Nephron progenitor cell (in vitro differentiated cells): ENCODE measurements around the gene LRRC4C.
A peak's percentile ranks its signal among the peaks of the same experiment; 100 is the strongest.

Source experiments
- DNase-seq: peaks from one replicate; pipeline ENCODE4 v3.0.0; 2021
- H3K27ac Mint-ChIP-seq: 2 replicates; pipeline ENCODE4 v1.8.0; 2021; ENCODE audit warnings: mild to moderate bottlenecking, moderate library complexity, mixed read lengths
- H3K27me3 Mint-ChIP-seq: 2 replicates; pipeline ENCODE4 v1.8.0; 2021; ENCODE audit warnings: mild to moderate bottlenecking, low read depth, mixed read lengths; ENCODE audit not compliant: poor library complexity
- H3K36me3 Mint-ChIP-seq: 2 replicates; pipeline ENCODE4 v1.8.0; 2021; ENCODE audit warnings: low read depth, mixed read lengths
- H3K4me1 Mint-ChIP-seq: 2 replicates; pipeline ENCODE4 v1.8.0; 2021; ENCODE audit warnings: mixed read lengths
- H3K4me3 Mint-ChIP-seq: 2 replicates; pipeline ENCODE4 v1.8.0; 2021; ENCODE audit warnings: mild to moderate bottlenecking, moderate library complexity, mixed read lengths
- H3K9me3 Mint-ChIP-seq: 2 replicates; pipeline ENCODE4 v1.8.0; 2021; ENCODE audit warnings: mild to moderate bottlenecking, moderate library complexity, mixed read lengths
- TF ChIP-seq, protein P1 (sequence below): fragments of 200-600 bp; sonication (generic); IDR thresholded peaks from 2 replicates; pipeline ENCODE4 v1.5.0; 2021; ENCODE audit warnings: antibody characterized with exemption

LRRC4C gene

DNA sequence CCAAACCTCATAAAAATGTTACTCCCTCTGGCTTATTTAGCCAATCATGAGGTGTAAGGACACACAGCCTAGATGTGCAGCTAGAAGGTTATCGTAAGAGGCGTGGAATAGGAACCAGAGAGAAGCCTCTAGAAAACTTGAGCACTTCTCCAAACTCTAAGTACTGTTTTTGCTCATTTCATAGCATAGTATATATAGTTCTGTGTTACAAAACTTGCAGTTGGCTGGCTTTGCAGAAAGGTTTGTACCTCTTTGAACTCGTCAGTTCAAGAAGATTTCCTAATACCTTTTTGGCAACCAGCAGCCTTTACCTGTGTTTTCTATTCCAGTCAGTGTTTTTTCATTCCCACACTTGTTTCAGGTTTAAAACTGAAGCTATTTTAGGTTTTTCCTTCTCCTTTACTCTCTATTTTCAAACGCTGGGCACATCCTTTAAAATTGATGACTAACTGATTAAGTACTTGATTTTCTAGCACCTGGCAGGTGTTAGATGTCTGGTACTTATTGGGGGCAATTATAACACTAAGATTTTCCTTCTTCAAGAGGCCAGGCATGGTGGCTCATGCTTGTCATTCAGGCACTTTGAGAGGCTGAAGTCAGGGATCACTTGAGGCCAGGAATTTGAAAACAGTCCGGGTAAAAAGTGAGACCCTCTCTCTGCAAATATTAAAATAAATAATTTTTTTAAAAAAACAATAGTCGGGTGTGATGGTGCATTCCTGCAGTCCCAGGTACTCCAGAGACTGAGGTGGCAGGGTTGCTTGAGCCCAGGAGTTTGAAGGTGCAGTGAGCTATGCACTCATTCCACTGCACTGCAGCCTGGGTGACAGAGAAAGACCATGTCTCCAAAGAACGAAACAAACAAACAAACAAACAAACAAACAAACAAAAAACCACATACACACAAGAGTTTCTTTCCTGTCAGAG, 125.2 kb downstream of the LRRC4C start:
- Mint-ChIP-seq H3K4me3 (no peak overlapping the region), H3K36me3 (no peaks in the 10 kb centered on the region), H3K9me3 (no peaks in the 10 kb centered on the region), H3K4me1 (no peaks in the 10 kb centered on the region), H3K27me3 (peaks cover 6% of the 10 kb centered on the region), H3K27ac (no peak overlapping the region)
- no peak for DNase-seq
- TF ChIP-seq, protein P1, sequence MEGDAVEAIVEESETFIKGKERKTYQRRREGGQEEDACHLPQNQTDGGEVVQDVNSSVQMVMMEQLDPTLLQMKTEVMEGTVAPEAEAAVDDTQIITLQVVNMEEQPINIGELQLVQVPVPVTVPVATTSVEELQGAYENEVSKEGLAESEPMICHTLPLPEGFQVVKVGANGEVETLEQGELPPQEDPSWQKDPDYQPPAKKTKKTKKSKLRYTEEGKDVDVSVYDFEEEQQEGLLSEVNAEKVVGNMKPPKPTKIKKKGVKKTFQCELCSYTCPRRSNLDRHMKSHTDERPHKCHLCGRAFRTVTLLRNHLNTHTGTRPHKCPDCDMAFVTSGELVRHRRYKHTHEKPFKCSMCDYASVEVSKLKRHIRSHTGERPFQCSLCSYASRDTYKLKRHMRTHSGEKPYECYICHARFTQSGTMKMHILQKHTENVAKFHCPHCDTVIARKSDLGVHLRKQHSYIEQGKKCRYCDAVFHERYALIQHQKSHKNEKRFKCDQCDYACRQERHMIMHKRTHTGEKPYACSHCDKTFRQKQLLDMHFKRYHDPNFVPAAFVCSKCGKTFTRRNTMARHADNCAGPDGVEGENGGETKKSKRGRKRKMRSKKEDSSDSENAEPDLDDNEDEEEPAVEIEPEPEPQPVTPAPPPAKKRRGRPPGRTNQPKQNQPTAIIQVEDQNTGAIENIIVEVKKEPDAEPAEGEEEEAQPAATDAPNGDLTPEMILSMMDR: no peak

DNA sequence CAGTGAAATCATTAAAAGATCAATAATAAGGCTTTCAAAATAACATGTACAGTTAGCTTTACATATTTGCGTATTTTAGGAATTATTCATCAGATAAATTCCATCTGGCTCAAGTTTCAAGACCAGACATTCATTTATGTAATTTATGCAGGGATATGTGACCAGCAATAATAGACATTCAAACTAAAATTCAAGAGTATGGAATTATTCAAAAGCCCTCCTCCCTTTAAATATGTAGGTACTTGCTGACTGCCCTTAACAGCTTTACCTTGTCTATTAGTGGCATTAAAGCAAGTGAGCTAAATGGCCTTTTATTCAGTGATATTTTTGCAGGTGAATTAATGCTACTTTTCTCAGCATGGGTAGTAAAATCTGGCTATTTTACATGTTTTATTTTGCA, 126.1 kb downstream of the LRRC4C start:
- Mint-ChIP-seq H3K36me3 (no peaks in the 10 kb centered on the region), H3K27me3 (peaks cover 6% of the 10 kb centered on the region), H3K9me3 (no peaks in the 10 kb centered on the region), H3K4me1 (no peaks in the 10 kb centered on the region), H3K4me3 (no peak overlapping the region), H3K27ac (no peak overlapping the region)
- DNase-seq: no peak
- TF ChIP-seq, protein P1: no peak

DNA sequence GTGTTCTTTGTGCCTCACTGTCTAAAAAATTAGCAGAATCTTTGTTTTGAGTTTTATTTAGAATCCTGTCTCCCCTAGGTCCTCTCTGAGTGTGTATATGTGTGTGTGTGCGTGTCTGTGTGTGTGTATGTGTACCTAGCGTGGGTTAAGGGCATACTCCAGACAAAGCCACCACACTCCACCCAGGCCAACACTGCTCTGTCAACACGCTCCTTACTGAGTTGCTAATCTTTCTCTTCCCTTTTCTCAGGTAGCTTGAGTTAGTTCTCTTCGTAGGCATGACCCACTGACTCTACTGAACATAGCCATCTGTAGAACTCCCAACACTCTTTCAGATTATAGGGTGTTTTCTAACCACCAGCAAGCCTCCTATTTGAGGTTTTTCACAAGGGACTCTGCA, 131.1 kb downstream of the LRRC4C start:
- H3K4me3 Mint-ChIP-seq: no peak overlapping the region
- H3K27ac Mint-ChIP-seq: peak overlapping the region; percentile 28
- DNase-seq: no peak
- H3K4me1 Mint-ChIP-seq: no peaks in the 10 kb centered on the region
- H3K36me3 Mint-ChIP-seq: no peaks in the 10 kb centered on the region
- H3K9me3 Mint-ChIP-seq: no peaks in the 10 kb centered on the region
- TF ChIP-seq, protein P1: no peak
- H3K27me3 Mint-ChIP-seq: peaks cover 4% of the 10 kb centered on the region

DNA sequence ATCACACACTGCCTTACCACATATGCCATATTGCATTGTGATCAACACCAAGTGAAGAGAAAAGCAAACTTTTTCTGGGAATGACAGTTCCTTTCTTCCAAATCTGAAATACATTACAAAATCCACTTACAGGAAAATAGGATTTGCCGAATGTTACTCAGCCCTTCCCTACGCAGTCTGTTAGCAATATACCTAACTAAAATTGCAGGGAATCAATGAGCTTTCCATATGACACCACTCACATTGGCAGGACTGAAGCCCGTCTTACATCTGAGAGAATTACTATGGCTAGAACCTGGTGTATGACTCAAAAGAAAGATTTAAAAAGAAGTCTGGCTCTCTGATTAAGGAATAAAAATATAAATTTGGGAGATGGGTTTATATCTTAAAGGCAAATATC, 136.0 kb downstream of the LRRC4C start:
- peaks cover 4% of the 10 kb centered on the region for H3K27me3 Mint-ChIP-seq
- no peak overlapping the region for H3K4me3 Mint-ChIP-seq
- no peaks in the 10 kb centered on the region for H3K9me3 Mint-ChIP-seq

DNA sequence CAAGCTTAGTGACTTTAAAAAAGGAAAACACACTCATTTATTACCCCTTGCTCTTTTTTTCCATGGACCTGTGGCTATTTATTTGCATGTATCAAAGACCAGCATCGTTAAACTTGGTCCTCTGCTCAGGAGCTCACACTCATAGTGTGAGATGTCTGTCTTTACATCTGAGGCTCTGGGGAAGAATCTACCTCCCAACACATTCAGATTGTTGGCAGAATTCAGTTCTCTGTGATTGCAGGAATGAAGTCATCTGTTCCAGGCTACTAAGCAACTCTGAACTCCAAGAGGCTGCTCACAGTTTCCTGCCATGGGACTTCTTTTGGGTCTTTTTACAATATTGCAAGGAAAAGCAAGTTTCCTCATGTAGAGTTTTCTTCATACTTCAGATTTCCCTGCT, 138.8 kb downstream of the LRRC4C start:
- Mint-ChIP-seq H3K4me1 (no peaks in the 10 kb centered on the region), H3K27ac (no peak overlapping the region), H3K36me3 (no peaks in the 10 kb centered on the region), H3K27me3 (no peaks in the 10 kb centered on the region), H3K9me3 (no peaks in the 10 kb centered on the region), H3K4me3 (no peak overlapping the region)
- no peak for DNase-seq
- TF ChIP-seq, protein P1: no peak

More for the DNA sequence above, 136.0 kb downstream of the LRRC4C start:
- Mint-ChIP-seq H3K4me1 (no peaks in the 10 kb centered on the region), H3K27ac (no peak overlapping the region), H3K36me3 (no peaks in the 10 kb centered on the region)
- TF ChIP-seq, protein P1: no peak
- no peak for DNase-seq

DNA sequence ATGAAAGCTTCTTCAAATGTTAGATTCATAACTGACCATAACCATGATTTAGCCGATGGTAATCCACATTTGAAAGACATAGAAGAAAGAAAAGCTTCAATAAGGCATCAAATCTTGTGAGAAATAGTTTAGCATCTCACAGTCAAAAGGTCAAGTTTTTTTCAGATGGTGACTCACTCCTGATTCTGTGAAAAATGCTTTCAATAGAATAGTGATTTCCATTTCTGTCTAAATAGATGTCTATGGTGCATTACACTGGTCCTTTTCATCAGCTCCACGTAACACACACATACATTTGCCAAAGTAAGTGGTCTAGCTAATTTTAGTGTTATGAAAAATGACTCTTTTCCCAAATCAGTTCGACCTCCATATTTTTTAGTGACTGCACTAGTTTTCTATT, 139.2 kb downstream of the LRRC4C start:
- TF ChIP-seq, protein P1: no peak
- H3K4me1 Mint-ChIP-seq: no peaks in the 10 kb centered on the region
- no peaks in the 10 kb centered on the region for H3K36me3 Mint-ChIP-seq
- no peaks in the 10 kb centered on the region for H3K9me3 Mint-ChIP-seq
- no peak for DNase-seq
- no peak overlapping the region for H3K4me3 Mint-ChIP-seq
- no peak overlapping the region for H3K27ac Mint-ChIP-seq
- no peaks in the 10 kb centered on the region for H3K27me3 Mint-ChIP-seq
